B cell (primary cell): Measurements from ENCODE around the gene PCBP3.

Experiments
- EZH2 ChIP-seq: IDR thresholded peaks from 2 replicates; pipeline ENCODE4 v1.6.1; 2012; ENCODE audit warnings: borderline replicate concordance, low read depth, mild to moderate bottlenecking, moderate library complexity, low read length; ENCODE audit not compliant: insufficient read depth, poor library complexity, severe bottlenecking
- TF ChIP-seq, protein P1 (sequence below): fragments of 200-600 bp; IDR thresholded peaks from one replicate; pipeline ENCODE4 v1.8.0; 2022; ENCODE audit warnings: antibody characterized with exemption, mild to moderate bottlenecking

DNA sequence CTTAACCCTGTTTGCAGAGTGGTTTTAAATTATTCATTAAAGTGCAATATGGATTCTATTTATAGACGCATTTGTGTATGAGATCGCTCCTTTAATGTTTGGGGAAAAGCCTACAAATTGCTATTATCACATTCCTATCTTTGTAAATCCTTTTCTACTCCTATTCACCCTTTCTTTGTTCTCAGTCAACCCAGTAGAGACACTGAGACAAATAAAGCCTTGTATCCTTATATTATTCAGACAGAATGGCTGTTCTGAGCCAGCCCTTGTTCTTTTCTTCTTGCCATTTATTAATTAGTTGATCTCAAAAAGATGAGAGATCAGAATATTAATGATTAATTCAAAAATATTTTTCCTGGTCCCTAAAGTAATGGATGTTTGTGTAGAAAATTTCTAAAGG lies 8.4 kb downstream of the PCBP3 start:
- TF ChIP-seq, protein P1, sequence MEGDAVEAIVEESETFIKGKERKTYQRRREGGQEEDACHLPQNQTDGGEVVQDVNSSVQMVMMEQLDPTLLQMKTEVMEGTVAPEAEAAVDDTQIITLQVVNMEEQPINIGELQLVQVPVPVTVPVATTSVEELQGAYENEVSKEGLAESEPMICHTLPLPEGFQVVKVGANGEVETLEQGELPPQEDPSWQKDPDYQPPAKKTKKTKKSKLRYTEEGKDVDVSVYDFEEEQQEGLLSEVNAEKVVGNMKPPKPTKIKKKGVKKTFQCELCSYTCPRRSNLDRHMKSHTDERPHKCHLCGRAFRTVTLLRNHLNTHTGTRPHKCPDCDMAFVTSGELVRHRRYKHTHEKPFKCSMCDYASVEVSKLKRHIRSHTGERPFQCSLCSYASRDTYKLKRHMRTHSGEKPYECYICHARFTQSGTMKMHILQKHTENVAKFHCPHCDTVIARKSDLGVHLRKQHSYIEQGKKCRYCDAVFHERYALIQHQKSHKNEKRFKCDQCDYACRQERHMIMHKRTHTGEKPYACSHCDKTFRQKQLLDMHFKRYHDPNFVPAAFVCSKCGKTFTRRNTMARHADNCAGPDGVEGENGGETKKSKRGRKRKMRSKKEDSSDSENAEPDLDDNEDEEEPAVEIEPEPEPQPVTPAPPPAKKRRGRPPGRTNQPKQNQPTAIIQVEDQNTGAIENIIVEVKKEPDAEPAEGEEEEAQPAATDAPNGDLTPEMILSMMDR, result no peak
- no peak for TF ChIP-seq EZH2
